Erythroblast (primary cell): Measurements from ENCODE around the gene AOAH.

Source experiments
- GATA1 ChIP-seq: IDR thresholded peaks from 2 replicates; pipeline ENCODE4 v1.6.1; 2011; ENCODE audit warnings: low read depth, mild to moderate bottlenecking, control low read depth, low read length, moderate library complexity
- POLR2A ChIP-seq: IDR thresholded peaks from 2 replicates; pipeline ENCODE4 v1.6.1; 2011; ENCODE audit warnings: mild to moderate bottlenecking, low read length

- TF ChIP-seq POLR2A: no peak
- no peak for TF ChIP-seq GATA1
Measured at GRCh38 chr7:36752026-36752711, 27.9 kb upstream of the AOAH start.
